ENCODE data around the gene ASB7. TPM values are rescaled to one million over a fixed set of nuclear protein-coding genes. Genes with fewer than 3 reads are reported as not detected.

Gene ASB7
- total RNA-seq, 4 donors from 2014 or later = 13.8 to 24.8 (median 18.8) TPM

- H3K27ac ChIP-seq = no peak overlapping the region
- H3K9me3 ChIP-seq = no peaks in the 10 kb centered on the region
- H3K27me3 ChIP-seq = no peaks in the 10 kb centered on the region
- H3K4me3 ChIP-seq = no peak overlapping the region
- no peak for DNase-seq
- no peaks in the 10 kb centered on the region for H3K36me3 ChIP-seq
- TF ChIP-seq POLR2A (IDR thresholded peaks at IDR 0.05) (no peak), CTCF (IDR thresholded peaks at IDR 0.05) (no peak)
- H3K4me1 ChIP-seq = peaks cover 0 to 21% (median 4%) of the 10 kb centered on the region in 4 donors
Measured at GRCh38 chr15:100598655-100599054, 3.7 kb upstream of the ASB7 start.

GRCh38 chr15:100601163-100601562 is 1.2 kb upstream of the ASB7 start:
- peak in 2 of 3 donors; percentile 35 to 50 for DNase-seq
- peak overlapping the region in 3 of 4 donors; percentile 25 to 81 (median 78) for H3K27ac ChIP-seq
- H3K36me3 ChIP-seq = peaks cover 0 to 14% (median 0%) of the 10 kb centered on the region in 3 donors
- TF ChIP-seq POLR2A (IDR thresholded peaks at IDR 0.05) (no peak), CTCF (IDR thresholded peaks at IDR 0.05) (no peak)
- H3K9me3 ChIP-seq = no peaks in the 10 kb centered on the region
- no peaks in the 10 kb centered on the region for H3K27me3 ChIP-seq
- peak overlapping the region; percentile 86 to 96 (median 89) for H3K4me3 ChIP-seq
- peaks cover 0 to 33% (median 4%) of the 10 kb centered on the region in 4 donors for H3K4me1 ChIP-seq

- Histone ChIP-seq H3K27me3 (no peaks in the 10 kb centered on the region), H3K4me3 (peak overlapping the region; percentile 86 to 96 (median 89)), H3K36me3 (peaks cover 0 to 15% (median 0%) of the 10 kb centered on the region in 3 donors), H3K4me1 (peaks cover 0 to 33% (median 4%) of the 10 kb centered on the region in 4 donors), H3K27ac (peak overlapping the region; percentile 77 to 94 (median 80)), H3K9me3 (no peaks in the 10 kb centered on the region)
- DNase-seq = no peak
- no peak for TF ChIP-seq CTCF (IDR thresholded peaks at IDR 0.05)
- TF ChIP-seq POLR2A (IDR thresholded peaks at IDR 0.05) = peak in 1 of 2 donors; percentile 18
Measured at GRCh38 chr15:100601617-100602063, 749 bp upstream of the ASB7 start.

- H3K36me3 ChIP-seq = peaks cover 0 to 25% (median 0%) of the 10 kb centered on the region in 3 donors
- peak overlapping the region; percentile 78 to 94 (median 86) for H3K27ac ChIP-seq
- H3K9me3 ChIP-seq = no peaks in the 10 kb centered on the region
- H3K4me3 ChIP-seq = peak overlapping the region; percentile 88 to 96 (median 92)
- peaks cover 0 to 33% (median 4%) of the 10 kb centered on the region in 4 donors for H3K4me1 ChIP-seq
- no peaks in the 10 kb centered on the region for H3K27me3 ChIP-seq
- no peak for TF ChIP-seq POLR2A (IDR thresholded peaks at IDR 0.05)
- TF ChIP-seq CTCF (IDR thresholded peaks at IDR 0.05) = no peak
- peak in 2 of 3 donors; percentile 28 to 52 for DNase-seq
Measured at GRCh38 chr15:100602823-100603393, 519 bp downstream of the ASB7 start.

GRCh38 chr15:100612539-100612938 is 10.2 kb downstream of the ASB7 start:
- TF ChIP-seq POLR2A (IDR thresholded peaks at IDR 0.05) = no peak
- Histone ChIP-seq H3K27ac (no peak overlapping the region), H3K4me1 (no peaks in the 10 kb centered on the region), H3K9me3 (no peaks in the 10 kb centered on the region), H3K27me3 (no peaks in the 10 kb centered on the region), H3K4me3 (no peak overlapping the region), H3K36me3 (peaks cover 0 to 58% (median 0%) of the 10 kb centered on the region in 3 donors)
- DNase-seq = no peak

- TF ChIP-seq CTCF (IDR thresholded peaks at IDR 0.05) = no peak
- TF ChIP-seq POLR2A (IDR thresholded peaks at IDR 0.05) = no peak
- no peak overlapping the region for H3K4me3 ChIP-seq
- peaks cover 0 to 53% (median 0%) of the 10 kb centered on the region in 3 donors for H3K36me3 ChIP-seq
- H3K9me3 ChIP-seq = no peaks in the 10 kb centered on the region
- DNase-seq = no peak
- no peaks in the 10 kb centered on the region for H3K27me3 ChIP-seq
- no peaks in the 10 kb centered on the region for H3K4me1 ChIP-seq
- no peak overlapping the region for H3K27ac ChIP-seq
Measured at GRCh38 chr15:100613208-100613607, 10.8 kb downstream of the ASB7 start.

All from Peyer's patch (tissue), 4 donors.